GM21576 (cell line): ENCODE measurements around the gene ARID5B.

Experiments
- ATAC-seq: cut with Tn5 transposase; IDR thresholded peaks from one replicate; pipeline ENCODE4 v1.9.1; 2021; ENCODE audit warnings: mild to moderate bottlenecking, moderate library complexity; ENCODE audit not compliant: unreplicated experiment

The ARID5B gene

DNA sequence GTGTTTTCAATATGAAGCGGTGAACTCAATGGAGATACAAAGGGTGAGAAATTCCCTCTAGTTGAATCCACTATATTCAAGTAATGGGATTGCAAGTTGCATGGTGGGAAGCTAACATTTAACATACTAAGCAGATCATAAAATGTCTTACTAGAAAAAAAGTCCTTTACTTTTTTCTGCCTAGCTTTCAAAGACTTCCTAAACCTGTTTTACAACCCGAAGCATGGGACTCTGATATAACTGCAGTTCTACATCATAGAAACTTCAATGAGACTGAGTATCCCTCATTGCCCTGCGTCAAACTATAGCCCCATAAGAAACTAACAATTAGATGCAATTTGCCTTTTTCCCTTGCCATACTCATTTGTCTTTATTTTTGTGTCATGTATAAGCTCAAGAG is 187.3 kb downstream of the ARID5B start:
- no peak for ATAC-seq

DNA sequence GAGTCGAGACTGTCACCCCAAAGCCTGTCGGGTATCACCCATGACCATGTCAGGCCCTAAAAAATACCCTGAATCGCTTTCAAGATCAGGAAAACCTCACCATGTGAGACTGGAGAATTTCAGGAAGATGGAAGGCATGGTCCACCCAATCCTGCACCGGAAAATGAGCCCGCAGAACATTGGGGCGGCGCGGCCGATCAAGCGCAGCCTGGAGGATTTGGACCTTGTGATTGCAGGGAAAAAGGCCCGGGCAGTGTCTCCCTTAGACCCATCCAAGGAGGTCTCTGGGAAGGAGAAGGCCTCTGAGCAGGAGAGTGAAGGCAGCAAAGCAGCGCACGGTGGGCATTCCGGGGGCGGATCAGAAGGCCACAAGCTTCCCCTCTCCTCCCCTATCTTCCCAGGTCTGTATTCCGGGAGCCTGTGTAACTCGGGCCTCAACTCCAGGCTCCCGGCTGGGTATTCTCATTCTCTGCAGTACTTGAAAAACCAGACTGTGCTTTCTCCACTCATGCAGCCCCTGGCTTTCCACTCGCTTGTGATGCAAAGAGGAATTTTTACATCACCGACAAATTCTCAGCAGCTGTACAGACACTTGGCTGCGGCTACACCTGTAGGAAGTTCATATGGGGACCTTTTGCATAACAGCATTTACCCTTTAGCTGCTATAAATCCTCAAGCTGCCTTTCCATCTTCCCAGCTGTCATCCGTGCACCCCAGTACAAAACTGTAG is 191.0 kb downstream of the ARID5B start:
- ATAC-seq: no peak

DNA sequence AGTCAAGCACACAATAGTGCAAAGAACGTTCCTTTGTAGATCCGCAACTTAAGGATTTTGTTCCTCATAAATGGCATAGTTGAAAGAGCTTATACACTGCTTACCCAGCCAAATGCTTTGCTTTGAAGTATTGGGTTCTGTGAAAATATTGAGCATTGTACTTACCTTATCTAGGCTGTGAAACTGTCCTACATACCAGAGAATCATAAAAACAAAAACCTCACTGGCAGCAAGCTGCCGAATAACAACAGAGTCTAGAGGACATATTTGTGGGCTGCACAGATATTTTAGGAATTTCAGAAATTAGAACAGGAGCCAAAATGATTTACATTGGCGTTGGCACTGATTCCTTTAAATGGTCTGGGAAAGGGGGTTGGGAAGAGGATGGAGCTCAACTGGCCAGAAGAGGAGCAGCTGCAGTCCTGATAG is 192.4 kb downstream of the ARID5B start:
- no peak for ATAC-seq

DNA sequence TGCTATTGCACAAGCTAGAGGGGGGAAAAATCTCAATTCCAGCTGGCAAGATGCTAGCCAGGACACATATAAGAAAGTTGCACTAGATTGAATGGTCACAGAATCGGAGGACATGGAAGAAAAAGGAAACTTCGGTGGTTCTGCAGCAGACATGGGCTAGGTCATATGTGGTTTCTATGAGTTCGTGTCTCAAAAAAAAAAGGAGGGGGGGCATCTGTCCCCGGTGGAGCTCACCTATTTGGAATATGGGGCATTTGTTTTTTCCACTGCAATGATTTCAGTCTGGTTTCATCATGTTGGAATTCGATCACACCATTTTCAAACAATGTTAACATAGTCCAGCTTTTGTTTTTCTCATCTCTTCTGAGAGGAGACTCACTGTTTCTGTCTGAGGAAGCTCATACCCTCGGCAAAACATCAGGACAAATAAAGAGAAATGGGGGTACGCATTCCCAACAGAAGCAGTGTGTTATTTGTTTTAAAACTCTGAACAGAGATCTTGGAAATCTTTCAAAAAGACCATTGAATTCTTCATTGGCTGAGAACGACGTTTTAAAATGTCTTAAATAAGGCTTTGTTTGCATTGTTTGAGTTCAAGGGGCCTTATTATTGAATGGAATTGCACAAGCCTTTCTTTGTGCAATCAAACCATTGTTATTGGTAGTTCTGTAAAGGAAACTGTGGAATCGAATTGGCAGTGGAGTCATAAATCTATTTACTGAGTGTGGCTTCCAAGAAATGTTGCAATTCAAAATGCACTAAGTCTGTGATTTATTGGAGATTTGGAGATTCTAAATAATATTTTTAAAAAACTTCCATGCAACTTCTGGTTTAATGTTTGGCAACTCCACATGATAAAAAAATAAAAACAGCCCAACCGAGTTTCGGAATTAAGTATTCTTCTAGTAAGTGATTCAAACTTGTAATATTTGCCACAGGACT is 194.0 kb downstream of the ARID5B start:
- ATAC-seq: no peak

DNA sequence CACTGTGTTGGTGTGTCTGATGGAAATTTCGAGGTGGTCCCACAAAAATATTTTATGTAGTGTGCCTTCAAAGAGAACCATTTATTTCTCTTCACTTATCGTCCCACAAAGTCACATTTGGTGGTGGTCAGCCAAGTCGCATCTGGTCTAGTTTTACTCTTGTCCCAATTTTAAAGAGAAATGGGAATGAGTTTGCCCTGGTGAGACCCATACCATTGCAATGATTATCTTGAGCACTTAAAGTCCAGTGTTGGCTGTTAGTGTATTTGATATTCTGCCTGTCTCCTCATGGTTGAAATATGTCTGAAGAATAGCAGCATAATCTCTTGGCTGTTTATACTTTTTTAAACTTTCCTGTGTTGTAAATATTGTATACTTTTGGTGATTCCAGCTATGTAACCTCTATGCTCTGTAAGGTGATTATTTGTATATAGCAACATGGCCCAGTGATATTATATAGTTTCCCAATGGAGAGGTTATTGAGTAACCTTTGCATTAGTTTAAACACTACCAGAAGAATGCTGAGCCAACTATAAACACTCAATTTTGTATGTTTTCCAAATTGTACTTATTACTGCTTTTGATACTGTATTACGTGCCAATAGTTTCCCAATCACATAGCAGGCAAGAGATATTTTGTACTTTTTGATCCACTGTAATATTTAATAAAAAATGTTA is 194.9 kb downstream of the ARID5B start:
- no peak for ATAC-seq

DNA sequence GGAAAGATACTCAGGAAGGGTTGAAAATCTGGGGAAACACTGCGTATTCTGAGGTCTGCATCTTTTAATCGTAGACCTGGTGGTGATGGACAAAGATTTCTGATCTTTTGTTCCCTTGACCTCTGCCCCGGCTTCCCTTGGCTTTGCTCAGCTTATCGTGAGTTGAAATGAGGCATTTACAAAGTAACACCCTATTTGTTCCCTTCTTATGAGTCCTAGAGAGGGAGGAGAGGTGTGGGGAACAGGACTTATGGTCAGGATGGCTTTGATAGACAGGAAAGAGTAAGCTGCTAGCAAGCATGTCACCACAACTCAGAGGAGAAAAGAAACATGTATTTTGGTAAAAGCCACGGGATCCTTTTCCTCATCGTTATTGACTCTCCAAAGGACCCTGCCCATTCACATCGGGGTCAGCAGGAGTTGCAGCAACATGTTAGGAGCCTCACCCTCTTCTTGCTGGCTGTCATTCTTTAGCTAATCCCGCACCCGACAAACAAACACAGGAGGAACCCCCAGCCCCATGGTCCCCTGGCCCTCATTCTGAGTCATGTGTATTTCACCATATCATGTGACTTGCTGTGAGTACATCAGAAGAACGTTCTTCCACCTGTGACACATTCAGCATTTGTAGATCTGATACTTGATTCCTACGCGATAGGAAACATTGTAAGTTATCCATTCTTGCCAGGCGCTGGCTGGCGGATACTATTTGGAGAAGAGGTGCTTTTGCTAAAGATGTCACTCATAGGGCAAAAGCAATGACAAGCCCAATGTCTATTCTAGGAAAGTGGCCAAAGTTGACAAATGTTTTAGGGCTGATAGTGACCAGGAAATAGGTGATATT is 197.0 kb downstream of the ARID5B start:
- no peak for ATAC-seq

DNA sequence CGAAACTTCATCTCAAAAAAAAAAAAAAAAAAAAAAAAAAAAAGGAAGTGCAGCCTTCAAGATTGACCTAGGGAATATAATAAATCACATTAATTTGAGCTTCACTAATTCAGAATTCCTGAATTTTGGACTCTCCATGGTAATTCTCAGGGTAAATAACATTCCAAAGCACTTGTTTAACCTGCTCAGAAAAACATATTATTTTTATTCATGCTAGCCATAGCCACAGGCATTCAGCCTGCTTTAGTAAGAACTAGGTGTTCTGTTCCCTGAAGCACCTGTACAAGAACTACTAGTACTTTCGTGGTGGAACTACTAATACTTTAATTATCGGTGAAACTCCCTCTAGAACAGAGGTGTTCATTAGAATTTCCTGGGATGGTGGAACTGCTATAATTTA is 197.8 kb downstream of the ARID5B start:
- ATAC-seq: no peak

DNA sequence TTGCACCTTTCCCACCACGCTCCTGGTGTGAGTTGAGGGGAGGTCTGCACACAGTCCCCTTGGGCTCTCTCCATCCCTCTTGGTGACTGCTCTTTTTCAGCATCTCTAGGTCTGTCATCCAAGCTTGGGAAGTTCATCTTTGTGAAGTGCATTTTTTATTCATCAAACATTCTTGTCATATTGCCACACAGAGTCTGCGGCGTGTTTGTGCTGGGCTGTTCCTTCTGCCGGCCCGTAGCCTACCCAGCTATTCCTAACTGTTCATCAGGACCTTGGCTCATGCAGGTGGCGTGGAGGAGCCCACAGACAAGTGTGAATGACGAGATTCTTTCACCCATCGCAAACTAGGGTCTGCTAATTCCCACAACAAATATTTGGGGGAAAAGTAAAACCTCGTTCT is 202.4 kb downstream of the ARID5B start:
- ATAC-seq: no peak

DNA sequence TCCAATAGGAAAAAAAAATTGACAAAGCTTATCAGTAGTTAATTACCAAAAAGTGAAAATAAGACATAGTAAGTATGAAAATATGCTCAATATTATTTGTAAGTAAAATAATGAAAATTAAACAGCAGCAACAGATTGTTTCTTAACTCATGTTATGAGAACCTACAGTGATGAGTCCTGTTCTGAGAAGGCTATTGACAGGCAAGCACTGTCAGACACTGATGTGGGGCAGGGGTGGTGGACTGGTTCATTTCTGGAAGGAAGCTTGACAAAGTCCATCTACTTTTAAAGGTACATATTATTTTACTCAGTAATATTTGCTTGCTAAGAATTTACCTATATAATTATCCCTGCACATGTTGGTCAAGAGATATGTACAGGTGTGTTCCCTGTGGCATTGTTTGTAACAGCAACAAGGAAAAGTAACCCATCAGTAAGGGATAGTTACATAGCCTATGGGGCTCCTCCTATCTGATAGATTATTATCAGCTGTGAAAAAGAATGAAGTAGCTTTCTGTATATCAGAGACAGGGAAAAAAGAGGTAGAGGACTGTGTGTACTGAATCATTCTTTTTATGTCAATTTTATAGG is 205.5 kb downstream of the ARID5B start:
- ATAC-seq: no peak

DNA sequence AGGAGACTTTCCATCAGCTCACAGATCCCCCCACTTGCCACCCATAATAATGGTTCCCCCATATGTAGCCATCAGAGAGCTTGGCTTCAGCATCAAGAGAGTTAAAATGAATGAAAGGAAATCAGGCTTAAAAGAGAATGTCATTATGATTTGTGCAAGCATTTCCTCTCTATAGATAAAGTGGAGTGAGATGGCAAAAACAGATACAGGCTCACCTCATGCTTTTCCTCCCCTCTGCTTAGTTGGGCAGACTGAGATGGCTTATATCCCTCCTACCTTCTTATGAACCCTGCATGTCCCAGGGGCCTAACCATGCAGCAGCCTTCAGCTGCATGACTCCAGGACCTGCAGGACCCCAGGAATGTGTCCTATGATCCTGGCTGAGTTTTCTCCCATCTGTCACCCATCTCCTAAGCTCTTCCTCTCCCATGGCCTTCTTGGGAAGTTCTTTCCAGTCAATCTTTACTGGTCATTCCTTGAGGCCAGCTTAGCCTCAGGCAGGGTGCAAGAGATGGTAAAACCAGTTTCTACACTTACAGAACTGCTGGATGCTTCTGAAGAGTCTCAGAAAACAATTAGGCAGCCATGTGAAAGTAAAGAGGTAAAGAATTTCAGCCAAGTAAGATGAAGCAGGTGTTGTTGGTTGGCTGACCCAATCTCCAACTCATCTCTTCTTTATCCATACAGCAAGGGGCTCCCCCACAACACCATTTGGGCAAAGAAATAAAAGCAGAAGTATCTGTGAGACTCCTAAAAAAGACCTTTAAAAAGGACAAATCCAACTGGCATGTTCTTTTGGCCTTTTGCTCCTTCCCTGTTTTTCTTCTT is 207.5 kb downstream of the ARID5B start:
- no peak for ATAC-seq

DNA sequence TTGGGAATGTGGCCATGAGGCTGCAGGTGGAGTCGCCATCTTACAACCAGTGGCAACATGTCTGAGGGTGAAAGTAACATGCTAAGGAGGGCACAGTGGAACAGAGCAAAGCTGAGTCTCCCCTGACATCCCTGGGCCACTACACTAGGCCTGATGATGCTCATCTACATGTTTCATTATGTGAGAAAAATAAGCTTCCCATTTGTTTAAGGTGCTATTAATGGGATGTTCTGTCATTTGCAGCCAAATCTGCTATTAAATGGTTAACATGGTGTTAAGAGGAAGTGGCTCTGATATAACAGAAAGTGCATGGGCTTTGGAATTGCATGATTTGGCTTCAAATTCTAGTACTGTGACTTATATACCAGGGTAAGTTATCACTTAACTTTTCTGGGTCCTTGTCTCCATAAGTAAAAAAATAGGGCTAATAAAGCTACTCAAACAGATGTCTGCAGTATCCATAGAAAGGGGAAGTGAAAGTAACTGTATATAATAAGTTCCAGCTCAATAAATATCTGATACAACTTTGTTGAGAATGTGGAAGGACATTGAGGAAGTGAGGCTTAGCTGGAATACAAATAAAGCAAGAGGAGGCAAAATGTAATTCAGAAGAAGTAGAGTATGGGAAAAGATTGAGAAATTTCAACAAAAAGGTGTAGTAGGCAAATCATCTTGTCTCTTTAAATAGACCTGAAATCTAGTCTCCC is 208.2 kb downstream of the ARID5B start:
- ATAC-seq: peak; percentile 78

DNA sequence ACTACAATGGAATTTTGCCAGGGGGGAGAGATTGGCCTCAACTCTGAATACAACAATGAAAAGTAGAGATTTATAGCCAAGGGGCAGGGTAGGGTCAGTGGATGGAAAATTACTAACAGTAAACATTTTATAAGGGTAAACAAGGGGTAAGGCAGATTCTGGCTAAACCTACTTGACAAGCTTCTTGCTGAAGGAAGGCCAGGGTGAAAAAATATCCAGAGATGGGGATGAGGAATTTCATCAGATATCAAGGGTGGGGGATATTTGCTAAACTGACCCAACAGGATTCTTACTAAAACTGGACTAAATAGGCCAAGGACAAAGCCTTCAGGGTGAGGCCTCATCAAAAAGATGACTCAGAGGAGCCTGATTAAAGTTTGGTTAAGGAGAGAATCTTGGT is 210.8 kb downstream of the ARID5B start:
- no peak for ATAC-seq

DNA sequence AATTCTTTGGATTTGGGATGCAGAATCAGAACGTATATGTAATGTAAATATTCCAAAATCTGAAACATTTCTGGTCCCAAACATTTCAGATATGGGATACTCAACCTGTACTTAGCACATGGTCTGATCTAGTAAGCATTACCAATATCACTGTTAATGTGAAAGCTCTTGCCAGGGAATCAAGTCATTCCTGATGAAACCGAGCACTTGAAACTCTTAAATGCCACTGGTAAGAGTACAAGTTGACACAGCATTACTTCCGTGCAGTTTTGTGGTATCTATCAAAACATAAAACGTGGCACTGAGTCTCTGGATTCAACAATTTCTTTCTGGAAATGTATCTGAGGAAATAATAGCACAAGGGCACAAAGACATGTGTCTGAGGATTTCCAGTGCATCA is 211.5 kb downstream of the ARID5B start:
- no peak for ATAC-seq

DNA sequence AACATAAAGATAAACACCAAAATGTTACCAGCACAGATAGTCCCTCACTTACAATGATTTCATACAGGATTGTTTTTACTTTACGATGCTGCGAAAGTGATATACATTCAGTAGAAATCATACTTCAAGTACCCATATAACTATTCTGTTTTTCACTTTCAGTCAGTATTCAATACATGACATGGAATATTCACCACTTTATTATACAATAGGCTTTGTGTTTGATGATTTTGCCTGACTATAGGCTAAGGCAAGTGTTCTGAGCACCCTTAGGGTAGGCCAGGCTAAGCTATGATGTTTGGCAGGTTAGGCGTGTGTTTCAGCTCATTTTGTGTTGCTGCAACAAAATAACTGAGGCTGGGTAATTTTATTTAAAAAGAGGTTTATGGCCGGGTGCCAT is 212.2 kb downstream of the ARID5B start:
- no peak for ATAC-seq

DNA sequence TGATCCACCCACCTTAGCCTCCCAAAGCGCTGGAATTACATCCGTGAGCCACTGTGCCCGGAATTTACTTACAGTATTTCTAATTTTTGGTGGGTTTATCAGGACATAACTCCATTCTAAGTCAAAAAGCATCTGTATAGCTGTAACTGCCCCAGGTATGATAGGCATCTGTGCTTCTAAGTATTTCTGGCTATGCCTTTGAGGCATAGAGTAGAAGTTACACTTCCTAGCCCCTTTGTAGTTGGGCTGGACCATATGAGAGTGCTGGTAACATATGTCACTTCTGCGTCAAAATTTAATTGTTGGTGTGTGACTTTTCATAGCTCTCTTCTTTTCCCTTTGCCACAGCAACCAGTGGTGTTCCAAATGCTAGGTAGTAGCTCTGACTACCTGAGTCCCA is 213.8 kb downstream of the ARID5B start:
- ATAC-seq: no peak

DNA sequence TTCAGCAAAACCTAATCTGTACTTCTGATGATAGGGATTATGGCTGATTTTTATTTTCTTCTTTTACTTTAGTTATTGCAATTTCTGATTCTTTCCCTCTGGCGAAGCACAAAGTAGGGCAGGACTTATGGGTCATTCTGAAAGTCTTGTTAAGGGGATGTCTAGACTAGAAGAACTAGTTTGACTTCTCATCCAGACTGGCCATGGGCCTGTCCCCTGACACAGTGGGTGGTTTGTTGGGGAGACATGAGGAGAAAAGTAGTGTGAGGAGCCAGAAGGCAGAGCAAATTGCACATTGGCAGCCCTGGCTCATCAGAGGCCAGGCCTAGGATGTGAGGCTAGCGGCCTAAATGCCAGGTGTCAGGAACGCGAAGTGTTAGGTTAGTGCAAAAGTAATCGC is 214.3 kb downstream of the ARID5B start:
- ATAC-seq: no peak

DNA sequence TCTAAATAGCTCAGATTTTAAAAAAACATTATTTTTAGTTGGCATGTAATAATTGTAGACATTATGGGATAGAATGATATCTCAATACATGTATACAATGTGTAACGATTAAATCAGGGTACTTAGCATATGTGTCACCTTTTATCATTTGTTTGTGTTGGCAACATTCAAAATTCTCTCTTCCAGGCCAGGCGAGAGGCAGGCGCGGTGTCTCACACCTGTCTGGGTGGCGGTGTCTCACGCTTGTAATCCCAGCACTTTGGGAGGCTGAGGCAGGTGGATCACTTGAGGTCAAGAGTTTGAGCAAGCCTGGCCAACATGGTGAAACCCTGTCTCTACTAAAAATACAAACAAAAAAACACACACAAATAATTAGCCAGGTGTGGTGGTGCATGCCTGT is 215.4 kb downstream of the ARID5B start:
- no peak for ATAC-seq

DNA sequence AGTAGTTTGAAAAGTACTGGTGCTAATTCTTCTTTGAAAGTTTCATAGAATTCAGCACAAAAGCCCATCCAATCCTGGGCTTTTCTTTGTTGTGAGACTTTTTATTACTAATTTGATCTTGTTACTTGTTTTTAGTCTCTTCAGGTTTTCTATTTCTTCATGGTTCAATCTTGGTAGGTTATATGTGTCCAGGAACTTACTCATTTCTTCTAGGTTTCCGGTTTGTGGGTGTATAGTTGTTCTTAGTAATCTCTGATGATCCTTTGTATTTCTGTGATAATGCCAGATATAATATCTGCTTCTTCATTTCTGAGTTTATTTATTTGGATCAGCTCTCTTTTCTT is 219.7 kb downstream of the ARID5B start:
- no peak for ATAC-seq

DNA sequence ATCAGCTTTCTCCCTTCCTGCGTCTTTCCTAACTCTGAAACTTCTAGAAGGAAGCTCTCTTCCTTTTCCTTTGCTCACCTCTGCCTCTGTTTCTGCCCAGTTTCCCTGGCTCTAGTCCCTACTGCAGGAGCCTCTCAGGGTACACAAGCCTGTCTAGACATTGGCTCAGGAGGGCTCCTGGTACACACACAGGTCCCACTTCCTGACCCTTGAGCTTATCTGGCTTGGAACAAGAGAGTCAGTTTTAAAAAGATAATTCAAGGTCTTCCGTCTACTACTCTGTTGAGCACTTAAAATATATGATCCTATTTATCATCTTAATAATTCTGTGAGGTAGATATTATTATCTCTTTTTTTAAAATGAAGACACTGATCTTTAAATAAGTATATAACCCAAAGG is 226.5 kb downstream of the ARID5B start:
- no peak for ATAC-seq
